WERI-Rb-1 (cell line): ENCODE data around the gene FBXO7.

ENCODE experiments used
- DNase-seq: peaks from one replicate; pipeline ENCODE4 v3.0.0-alpha.2; 2020
- H3K27ac ChIP-seq: fragments of 250-450 bp; sonication (Bioruptor Pico); 2 replicates; pipeline ENCODE4 v1.5.1; 2020; ENCODE audit warnings: mild to moderate bottlenecking, moderate library complexity
- H3K27me3 ChIP-seq: fragments of 250-450 bp; sonication (Bioruptor Pico); 2 replicates; pipeline ENCODE4 v1.5.1; 2021; ENCODE audit warnings: mild to moderate bottlenecking, low read depth, moderate library complexity; ENCODE audit not compliant: insufficient read depth, severe bottlenecking
- H3K36me3 ChIP-seq: fragments of 250-450 bp; sonication (Bioruptor Pico); 2 replicates; pipeline ENCODE4 v1.5.1; 2020; ENCODE audit warnings: mild to moderate bottlenecking, moderate library complexity
- H3K4me3 ChIP-seq: 2 replicates; pipeline ENCODE4 v1.5.1; 2011; ENCODE audit warnings: low read depth, mild to moderate bottlenecking, control low read depth, low read length
- H3K9me3 ChIP-seq: fragments of 250-450 bp; sonication (Bioruptor Pico); 2 replicates; pipeline ENCODE4 v1.5.1; 2021; ENCODE audit warnings: mild to moderate bottlenecking, moderate library complexity; ENCODE audit not compliant: severe bottlenecking
- CTCF ChIP-seq: IDR thresholded peaks from 2 replicates; pipeline ENCODE4 v1.5.1; 2011; ENCODE audit warnings: low read depth, mild to moderate bottlenecking, control low read depth, inconsistent platforms, low read length

FBXO7 gene

GRCh38 chr22:32457031-32457430 lies 17.6 kb upstream of the FBXO7 start:
- Histone ChIP-seq H3K27ac (no peak overlapping the region), H3K9me3 (no peaks in the 10 kb centered on the region), H3K4me3 (no peak overlapping the region), H3K27me3 (peaks cover 14% of the 10 kb centered on the region), H3K36me3 (no peaks in the 10 kb centered on the region)
- TF ChIP-seq CTCF: no peak
- DNase-seq: no peak

- H3K27ac ChIP-seq: no peak overlapping the region
- no peak for DNase-seq
- TF ChIP-seq CTCF: no peak
These were observed 12.2 kb upstream of the FBXO7 start for GRCh38 chr22:32462452-32462851.

GRCh38 chr22:32465661-32466060 lies 8.9 kb upstream of the FBXO7 start:
- Histone ChIP-seq H3K36me3 (no peaks in the 10 kb centered on the region), H3K27me3 (no peaks in the 10 kb centered on the region), H3K9me3 (no peaks in the 10 kb centered on the region), H3K27ac (no peak overlapping the region), H3K4me3 (no peak overlapping the region)
- no peak for DNase-seq
- TF ChIP-seq CTCF: no peak

More at GRCh38 chr22:32462452-32462851, 12.2 kb upstream of the FBXO7 start:
- Histone ChIP-seq H3K36me3 (no peaks in the 10 kb centered on the region), H3K9me3 (no peaks in the 10 kb centered on the region), H3K27me3 (no peaks in the 10 kb centered on the region), H3K4me3 (no peak overlapping the region)

- DNase-seq: no peak
- Histone ChIP-seq H3K9me3 (no peaks in the 10 kb centered on the region), H3K36me3 (no peaks in the 10 kb centered on the region), H3K27me3 (no peaks in the 10 kb centered on the region), H3K27ac (no peak overlapping the region), H3K4me3 (no peak overlapping the region)
- no peak for TF ChIP-seq CTCF
These were observed 8.1 kb upstream of the FBXO7 start for GRCh38 chr22:32466496-32466895.

GRCh38 chr22:32469799-32470212 lies 4.8 kb upstream of the FBXO7 start:
- H3K36me3 ChIP-seq: no peaks in the 10 kb centered on the region
- DNase-seq: no peak
- H3K27ac ChIP-seq: no peak overlapping the region
- no peak overlapping the region for H3K4me3 ChIP-seq
- H3K9me3 ChIP-seq: no peaks in the 10 kb centered on the region
- no peak for TF ChIP-seq CTCF
- no peaks in the 10 kb centered on the region for H3K27me3 ChIP-seq

GRCh38 chr22:32473388-32473952 lies 1.1 kb upstream of the FBXO7 start:
- peak; percentile 24 for DNase-seq
- Histone ChIP-seq H3K9me3 (no peaks in the 10 kb centered on the region), H3K4me3 (no peak overlapping the region), H3K36me3 (no peaks in the 10 kb centered on the region; the same call in 1 of the 2 replicates), H3K27ac (peak overlapping the region; percentile 90; the same call in 1 of the 2 replicates), H3K27me3 (no peaks in the 10 kb centered on the region)
- TF ChIP-seq CTCF: peak; percentile 42; the same call in 1 of the 2 replicates
